ENCODE data around the gene PARD3. TPM values are rescaled to one million over a fixed set of nuclear protein-coding genes. Genes with fewer than 3 reads are reported as not detected.

PARD3 gene
- total RNA-seq, 4 donors from 2014 or later: 98.9 to 122 (median 105) TPM

- Histone ChIP-seq H3K4me1 (peaks cover 0 to 12% (median 7%) of the 10 kb centered on the region in 4 donors), H3K4me3 (no peak overlapping the region), H3K36me3 (peaks cover 0 to 10% (median 4%) of the 10 kb centered on the region in 4 donors), H3K27ac (replicated peaks in 1 of 4) (no peak overlapping the region), H3K27me3 (no peaks in the 10 kb centered on the region), H3K9me3 (no peaks in the 10 kb centered on the region)
- no peak for DNase-seq (ENCODE audit: extremely low spot score)
- TF ChIP-seq EP300 (IDR thresholded peaks at IDR 0.05) (no peak), CTCF (IDR thresholded peaks at IDR 0.05) (no peak), POLR2AphosphoS5 (IDR thresholded peaks at IDR 0.05) (no peak), POLR2A (IDR thresholded peaks at IDR 0.05; ENCODE audit: low read depth) (no peak)
- intact Hi-C loops (cut with DNase I): no loop called here
- WGBS: 87% methylated on average over 3 of the region's 3 CpGs
These were observed 468.0 kb downstream of the PARD3 start for GRCh38 chr10:34347131-34347530.

GRCh38 chr10:34346516-34347100 is 468.5 kb downstream of the PARD3 start:
- TF ChIP-seq CTCF (IDR thresholded peaks at IDR 0.05) (no peak), EP300 (IDR thresholded peaks at IDR 0.05) (no peak), POLR2AphosphoS5 (IDR thresholded peaks at IDR 0.05) (no peak), POLR2A (IDR thresholded peaks at IDR 0.05; ENCODE audit: low read depth) (no peak)
- Histone ChIP-seq H3K27me3 (no peaks in the 10 kb centered on the region), H3K9me3 (no peaks in the 10 kb centered on the region), H3K4me1 (peaks cover 0 to 12% (median 7%) of the 10 kb centered on the region in 4 donors), H3K27ac (replicated peaks in 1 of 4) (no peak overlapping the region), H3K36me3 (peaks cover 0 to 10% (median 4%) of the 10 kb centered on the region in 4 donors), H3K4me3 (no peak overlapping the region)
- intact Hi-C loops (cut with DNase I): no loop called here
- DNase-seq (ENCODE audit: extremely low spot score): no peak
- WGBS: 96% methylated on average over 1 of the region's 1 CpG

DNA sequence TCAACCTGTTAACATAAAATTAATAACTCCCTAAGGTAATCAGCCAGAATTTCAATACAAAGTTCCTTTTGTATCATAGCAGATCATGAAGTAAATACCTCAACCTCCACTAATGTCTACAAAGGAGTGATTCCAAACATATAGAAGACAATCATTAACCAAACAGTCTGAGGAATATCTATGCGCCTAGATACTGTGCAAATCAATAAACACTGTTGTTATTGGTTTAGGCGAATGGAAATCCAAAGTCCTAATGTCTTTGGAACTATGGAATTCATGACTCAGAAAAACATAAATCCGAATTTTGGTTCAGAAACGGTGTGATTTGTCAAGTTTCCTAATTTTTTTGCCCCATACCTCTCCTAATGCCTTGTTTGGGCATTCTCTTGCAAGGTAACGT is 469.7 kb downstream of the PARD3 start:
- intact Hi-C loops (cut with DNase I): no loop called here
- H3K27me3 ChIP-seq: no peaks in the 10 kb centered on the region
- H3K36me3 ChIP-seq: peaks cover 0 to 8% (median 4%) of the 10 kb centered on the region in 4 donors
- H3K4me1 ChIP-seq: peaks cover 0 to 22% (median 16%) of the 10 kb centered on the region in 4 donors
- H3K9me3 ChIP-seq: no peaks in the 10 kb centered on the region
- DNase-seq (ENCODE audit: extremely low spot score): no peak
- TF ChIP-seq EP300 (IDR thresholded peaks at IDR 0.05) (no peak), POLR2A (IDR thresholded peaks at IDR 0.05; ENCODE audit: low read depth) (no peak), POLR2AphosphoS5 (IDR thresholded peaks at IDR 0.05) (no peak), CTCF (IDR thresholded peaks at IDR 0.05) (no peak)
- 97% methylated on average over 5 of the region's 5 CpGs for WGBS
- H3K27ac ChIP-seq (replicated peaks in 1 of 4): no peak overlapping the region
- no peak overlapping the region for H3K4me3 ChIP-seq

DNA sequence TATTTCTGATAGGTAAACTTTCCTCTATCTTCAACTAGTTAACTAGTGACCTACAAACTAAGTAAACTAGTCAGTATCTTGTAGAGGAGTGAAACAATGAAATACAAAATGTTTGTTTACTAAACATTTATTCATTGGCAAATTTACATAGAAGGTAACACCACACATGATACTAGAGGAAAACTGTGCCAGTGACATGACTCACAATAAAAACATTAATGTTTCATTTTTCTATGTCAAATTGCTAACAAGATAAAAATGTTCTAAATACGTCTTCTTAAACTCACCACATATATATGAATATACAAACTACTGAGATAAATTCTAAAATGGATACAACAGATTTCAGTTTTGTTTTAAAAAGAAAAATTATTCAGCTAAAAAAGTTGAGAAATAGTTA is 471.3 kb downstream of the PARD3 start:
- peaks cover 0 to 4% (median 2%) of the 10 kb centered on the region in 4 donors for H3K36me3 ChIP-seq
- no peak overlapping the region for H3K4me3 ChIP-seq
- H3K27me3 ChIP-seq: no peaks in the 10 kb centered on the region
- no peak for DNase-seq (ENCODE audit: extremely low spot score)
- WGBS: 46% methylated on average over 1 of the region's 1 CpG
- TF ChIP-seq EP300 (IDR thresholded peaks at IDR 0.05) (no peak), POLR2A (IDR thresholded peaks at IDR 0.05; ENCODE audit: low read depth) (no peak), POLR2AphosphoS5 (IDR thresholded peaks at IDR 0.05) (no peak), CTCF (IDR thresholded peaks at IDR 0.05) (no peak)
- H3K4me1 ChIP-seq: peaks cover 0 to 22% (median 16%) of the 10 kb centered on the region in 4 donors
- intact Hi-C loops (cut with DNase I): no loop called here
- H3K27ac ChIP-seq (replicated peaks in 1 of 4): no peak overlapping the region
- H3K9me3 ChIP-seq: no peaks in the 10 kb centered on the region

DNA sequence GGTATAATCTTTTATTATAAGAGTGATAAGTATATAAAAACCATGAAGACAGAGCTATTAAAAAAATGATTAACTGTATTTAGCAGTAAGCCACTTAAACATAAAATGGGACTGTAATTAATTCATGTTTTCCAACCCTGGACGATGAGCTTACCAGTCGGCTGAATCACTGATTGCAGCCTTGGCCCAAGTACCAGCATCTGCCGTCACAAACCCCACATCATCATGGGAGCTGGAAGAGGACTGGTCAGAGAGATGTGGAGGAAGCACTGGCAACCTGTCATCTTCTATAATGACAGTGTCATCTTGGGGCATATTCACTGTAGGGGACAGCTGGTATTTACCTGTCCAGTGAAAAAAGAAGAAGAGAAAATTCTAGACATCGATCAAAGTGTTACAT is 473.6 kb downstream of the PARD3 start:
- 67% methylated on average over 4 of the region's 4 CpGs for WGBS
- no peaks in the 10 kb centered on the region for H3K27me3 ChIP-seq
- peaks cover 0 to 7% (median 0%) of the 10 kb centered on the region in 4 donors for H3K36me3 ChIP-seq
- intact Hi-C loops (cut with DNase I): no loop called here
- H3K4me3 ChIP-seq: no peak overlapping the region
- TF ChIP-seq POLR2AphosphoS5 (IDR thresholded peaks at IDR 0.05) (no peak), EP300 (IDR thresholded peaks at IDR 0.05) (no peak), CTCF (IDR thresholded peaks at IDR 0.05) (no peak), POLR2A (IDR thresholded peaks at IDR 0.05; ENCODE audit: low read depth) (no peak)
- H3K9me3 ChIP-seq: no peaks in the 10 kb centered on the region
- no peak overlapping the region for H3K27ac ChIP-seq (replicated peaks in 1 of 4)
- DNase-seq (ENCODE audit: extremely low spot score): no peak
- peaks cover 0 to 22% (median 13%) of the 10 kb centered on the region in 4 donors for H3K4me1 ChIP-seq
